Activated T-helper 2 cell treated with anti-CD3 and anti-CD28 coated beads, Interferon-gamma antibody, Interleukin-2, Interleukin-4, amounts not matched to agents 10 μg/mL and 5 μg/mL and 100 μg/mL, durations not matched to agents 14 hours and 24 hours and 36 hours (primary cell): Measurements from ENCODE around the gene RHOF. TPM values are rescaled to one million over a fixed set of nuclear protein-coding genes. Genes with fewer than 3 reads are reported as not detected.
"Not testable (repeated sequence)": the region's sequence is repeated elsewhere in the genome, so short reads cannot be mapped to it uniquely, and the experiment has no call there.

ENCODE experiments used
- DNase-seq: peaks from one replicate; pipeline ENCODE4 v3.0.0; 2021; ENCODE audit warnings: low spot score
- H3K27ac Mint-ChIP-seq: one replicate; pipeline ENCODE4 v1.8.0; 2021; ENCODE audit warnings: mixed read lengths
- H3K27me3 Mint-ChIP-seq: one replicate; pipeline ENCODE4 v1.8.0; 2021; ENCODE audit warnings: low read depth, mixed read lengths
- H3K36me3 Mint-ChIP-seq: one replicate; pipeline ENCODE4 v1.8.0; 2021; ENCODE audit warnings: low read depth, mixed read lengths
- H3K4me1 Mint-ChIP-seq: one replicate; pipeline ENCODE4 v1.8.0; 2021; ENCODE audit warnings: low read depth, mixed read lengths
- H3K4me3 Mint-ChIP-seq: one replicate; pipeline ENCODE4 v1.8.0; 2021; ENCODE audit warnings: low read depth, mild to moderate bottlenecking, moderate library complexity, mixed read lengths
- H3K9me3 Mint-ChIP-seq: one replicate; pipeline ENCODE4 v1.8.0; 2021; ENCODE audit warnings: mixed read lengths
- intact Hi-C: fragments of 100-400 bp; cut with micrococcal nuclease; formaldehyde crosslinking; loops from one replicate; pipeline ENCODE4 v1.15.1; 2023
- total RNA-seq: library from RNA; stranded (reverse); gene quantifications from 2 replicates; pipeline ENCODE4 v1.2.3, GENCODE V29; 2022

Gene RHOF
- total RNA-seq, 1 donor from 2014 or later = 115 TPM

DNA sequence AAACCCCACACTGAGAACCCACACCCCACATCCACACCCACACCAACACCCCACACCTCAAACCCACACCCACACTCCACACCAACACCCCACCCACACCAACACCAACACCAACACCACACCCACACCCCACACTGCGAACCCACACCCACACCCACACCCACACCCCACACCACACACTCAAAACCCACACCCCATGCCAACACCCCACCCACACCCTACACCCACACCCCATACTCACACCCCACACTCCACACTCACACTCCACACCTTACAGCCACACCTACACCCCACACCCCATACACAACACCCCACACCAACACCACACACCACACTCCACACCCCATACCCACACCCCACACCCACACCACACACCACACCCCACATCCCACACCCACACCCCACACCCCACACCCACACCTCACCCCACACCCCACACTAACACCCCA lies 43.0 kb downstream of the RHOF start:
- DNase-seq = no peak
- Mint-ChIP-seq H3K36me3 (peaks cover 15% of the 10 kb centered on the region), H3K9me3 (no peaks in the 10 kb centered on the region), H3K27me3 (no peaks in the 10 kb centered on the region), H3K27ac (no peak overlapping the region), H3K4me3 (no peak overlapping the region), H3K4me1 (peaks cover 3% of the 10 kb centered on the region)
- intact Hi-C loops = no loop called here

DNA sequence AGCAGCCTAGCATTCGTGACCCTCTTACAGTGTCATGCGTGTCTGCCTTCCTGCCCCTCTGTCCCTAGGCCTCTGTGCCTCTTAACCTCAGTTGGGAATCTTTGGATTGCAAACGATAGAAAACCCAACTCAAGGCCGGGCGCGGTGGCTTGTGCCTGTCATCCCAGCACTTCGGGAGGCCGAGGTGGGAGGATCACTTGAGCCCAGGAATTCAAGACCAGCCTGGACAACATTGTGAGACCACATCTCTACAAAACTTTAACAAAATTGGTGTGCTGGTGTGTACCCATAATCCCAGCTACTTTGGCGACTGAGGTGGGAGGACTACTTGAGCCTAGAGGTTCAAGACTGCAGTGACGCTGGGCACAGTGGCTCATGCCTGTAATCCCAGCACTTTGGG lies 44.2 kb downstream of the RHOF start:
- no peak for DNase-seq
- Mint-ChIP-seq H3K4me3 (no peak overlapping the region), H3K4me1 (peaks cover 3% of the 10 kb centered on the region), H3K36me3 (peaks cover 15% of the 10 kb centered on the region), H3K27ac (peak overlapping the region; percentile 11), H3K9me3 (no peaks in the 10 kb centered on the region), H3K27me3 (no peaks in the 10 kb centered on the region)
- intact Hi-C loops = no loop called here

DNA sequence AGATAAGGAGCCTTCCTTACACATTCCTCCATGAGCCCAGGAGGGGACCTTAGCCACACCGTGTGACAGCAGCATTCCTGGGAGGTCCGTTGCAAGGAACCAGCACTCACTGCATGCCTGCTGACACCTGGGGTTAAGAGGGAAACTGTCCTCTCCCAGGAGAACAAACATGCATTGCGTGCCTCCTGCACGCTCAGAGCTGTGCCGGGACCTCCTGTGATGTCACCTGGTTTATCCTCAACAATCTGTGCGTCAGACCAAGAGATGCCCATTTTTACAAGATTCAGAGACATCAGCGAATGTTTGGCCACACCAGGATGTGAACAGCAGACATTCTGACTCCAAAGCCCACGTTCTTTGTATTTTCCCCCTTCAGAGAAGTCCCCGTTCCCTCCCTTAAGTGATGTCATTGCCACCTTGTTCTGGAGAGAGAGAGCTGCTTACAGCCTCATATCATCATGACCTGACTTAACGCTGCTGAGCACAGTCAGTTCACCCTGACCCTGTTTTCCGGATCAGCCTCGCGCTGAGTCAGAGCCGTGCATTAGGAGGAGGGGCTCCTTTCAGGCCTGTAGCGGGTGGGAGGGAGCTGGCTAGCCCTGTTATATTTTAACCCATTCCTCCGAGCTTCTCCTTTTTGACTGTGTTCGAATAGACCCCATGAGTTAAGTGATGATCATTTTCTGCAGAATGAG lies 44.8 kb downstream of the RHOF start:
- Mint-ChIP-seq H3K27ac (peak overlapping the region; percentile 22), H3K36me3 (peaks cover 15% of the 10 kb centered on the region), H3K4me1 (peaks cover 3% of the 10 kb centered on the region), H3K9me3 (no peaks in the 10 kb centered on the region), H3K27me3 (no peaks in the 10 kb centered on the region), H3K4me3 (no peak overlapping the region)
- intact Hi-C loops = no loop called here
- DNase-seq = no peak

DNA sequence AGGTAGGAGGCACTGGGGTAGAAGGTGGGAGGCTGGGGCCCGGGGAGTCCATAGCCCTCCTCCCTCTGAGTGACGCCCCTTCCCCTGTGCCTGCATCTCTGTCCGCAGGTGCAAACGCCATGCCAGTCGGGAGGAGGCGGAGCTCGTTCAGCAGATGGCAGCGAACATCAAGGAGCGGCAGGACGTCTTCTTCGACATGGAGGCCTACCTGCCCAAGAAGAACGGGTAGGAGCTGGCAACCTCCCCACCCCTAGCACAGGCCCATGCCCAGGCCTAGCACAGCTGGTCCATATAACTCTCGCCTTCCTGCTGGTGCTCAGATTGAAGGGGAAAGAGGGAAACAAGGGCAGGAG lies 45.3 kb downstream of the RHOF start:
- Mint-ChIP-seq H3K4me1 (peaks cover 3% of the 10 kb centered on the region), H3K36me3 (peaks cover 15% of the 10 kb centered on the region), H3K9me3 (no peaks in the 10 kb centered on the region), H3K27ac (peak overlapping the region; percentile 22), H3K27me3 (no peaks in the 10 kb centered on the region), H3K4me3 (no peak overlapping the region)
- DNase-seq = no peak
- intact Hi-C loops = no loop called here

DNA sequence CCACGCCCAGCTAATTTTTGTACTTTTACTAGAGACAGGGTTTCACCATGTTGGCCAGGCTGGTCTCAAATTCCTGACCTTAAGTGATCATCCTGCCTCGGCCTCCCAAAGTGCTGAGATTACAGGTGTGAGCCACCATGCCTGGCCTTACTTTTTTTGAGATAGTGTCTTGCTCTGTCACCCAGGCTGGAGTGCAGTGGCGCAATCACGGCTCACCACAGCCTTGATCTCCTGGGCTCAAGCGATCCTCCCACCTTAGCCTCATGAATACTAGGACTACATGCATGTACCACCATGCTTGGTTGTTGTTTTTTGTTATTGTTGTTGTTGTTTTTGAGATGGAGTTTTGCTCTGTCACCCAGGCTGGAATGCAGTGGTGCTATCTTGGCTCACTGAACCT lies 47.9 kb downstream of the RHOF start:
- H3K4me1 Mint-ChIP-seq, H3K9me3 Mint-ChIP-seq, DNase-seq, intact Hi-C loops, H3K27me3 Mint-ChIP-seq, H3K27ac Mint-ChIP-seq, H3K4me3 Mint-ChIP-seq: not testable (repeated sequence)
- peaks cover 12% of the 10 kb centered on the region for H3K36me3 Mint-ChIP-seq

DNA sequence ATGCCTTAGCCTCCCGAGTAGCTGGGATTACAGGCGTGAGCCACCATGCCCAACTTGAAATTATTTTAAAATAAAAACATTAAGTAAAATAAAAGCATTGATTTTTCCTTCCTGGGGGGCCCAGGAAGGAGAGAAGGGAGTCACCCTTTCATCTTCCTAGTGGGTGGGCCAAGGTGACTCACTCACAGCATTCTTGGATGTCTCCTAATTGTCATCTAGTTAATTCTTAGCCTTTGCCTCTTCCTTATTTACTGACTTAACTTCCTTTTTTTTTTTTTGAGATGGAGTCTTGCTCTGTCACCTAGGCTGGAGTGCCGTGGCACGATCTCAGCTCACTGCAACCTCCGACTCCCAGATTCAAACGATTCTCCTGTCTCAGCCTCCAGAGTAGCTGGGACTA lies 51.7 kb downstream of the RHOF start:
- no peak overlapping the region for H3K27ac Mint-ChIP-seq
- no peaks in the 10 kb centered on the region for H3K27me3 Mint-ChIP-seq
- no peaks in the 10 kb centered on the region for H3K9me3 Mint-ChIP-seq
- peaks cover 1% of the 10 kb centered on the region for H3K4me1 Mint-ChIP-seq
- no peak for DNase-seq
- intact Hi-C loops = no loop called here
- H3K36me3 Mint-ChIP-seq = no peaks in the 10 kb centered on the region
- no peak overlapping the region for H3K4me3 Mint-ChIP-seq

DNA sequence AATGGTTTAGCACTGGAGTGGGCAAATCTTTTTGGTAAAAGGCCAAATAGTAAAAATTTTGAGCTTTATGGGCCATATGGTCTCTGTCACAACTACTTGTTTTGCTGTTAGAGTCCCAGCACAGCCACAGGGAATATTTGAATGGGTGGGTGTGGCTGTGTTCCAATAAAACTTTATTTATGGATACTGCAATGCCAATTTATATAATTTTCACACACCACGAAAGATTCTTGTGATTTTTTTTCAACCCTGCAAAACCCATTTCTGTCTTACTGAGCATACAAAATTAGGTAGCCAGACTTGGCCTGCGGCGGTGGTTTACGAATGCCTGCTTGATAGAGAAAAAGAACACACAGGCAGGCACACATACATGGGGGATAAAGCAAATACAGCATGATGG lies 52.6 kb downstream of the RHOF start:
- Mint-ChIP-seq H3K9me3 (no peaks in the 10 kb centered on the region), H3K4me1 (peaks cover 1% of the 10 kb centered on the region), H3K27ac (no peak overlapping the region), H3K27me3 (no peaks in the 10 kb centered on the region), H3K36me3 (no peaks in the 10 kb centered on the region), H3K4me3 (no peak overlapping the region)
- intact Hi-C loops = no loop called here
- DNase-seq = no peak

DNA sequence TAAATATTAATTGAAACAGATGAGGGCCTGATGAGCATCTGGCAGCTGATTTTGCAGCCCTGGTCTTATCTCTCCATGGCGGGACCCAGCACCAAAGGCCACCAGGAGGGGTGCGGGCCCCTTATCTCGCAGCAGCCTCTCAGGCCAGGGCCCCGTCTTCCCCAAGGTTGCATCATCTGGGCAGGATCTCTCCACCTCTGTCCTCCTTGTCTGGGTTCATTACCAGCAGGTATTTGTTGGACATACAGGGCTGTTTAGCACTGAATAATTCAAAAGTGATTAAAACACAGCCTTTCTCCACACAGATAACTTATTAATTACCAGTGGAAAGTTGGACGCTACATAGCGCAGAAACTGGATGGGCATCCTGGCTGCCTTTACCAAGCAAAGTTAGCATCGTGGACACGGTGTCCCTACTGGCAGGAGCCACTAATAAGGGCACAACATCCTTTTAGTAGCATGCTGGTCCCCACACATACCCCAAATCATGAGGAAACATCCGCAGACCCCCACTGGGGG lies 55.1 kb downstream of the RHOF start:
- no peak for DNase-seq
- Mint-ChIP-seq H3K9me3 (no peaks in the 10 kb centered on the region), H3K4me3 (no peak overlapping the region), H3K27ac (no peak overlapping the region), H3K36me3 (no peaks in the 10 kb centered on the region), H3K4me1 (peaks cover 1% of the 10 kb centered on the region), H3K27me3 (no peaks in the 10 kb centered on the region)
- intact Hi-C loops = no loop called here

DNA sequence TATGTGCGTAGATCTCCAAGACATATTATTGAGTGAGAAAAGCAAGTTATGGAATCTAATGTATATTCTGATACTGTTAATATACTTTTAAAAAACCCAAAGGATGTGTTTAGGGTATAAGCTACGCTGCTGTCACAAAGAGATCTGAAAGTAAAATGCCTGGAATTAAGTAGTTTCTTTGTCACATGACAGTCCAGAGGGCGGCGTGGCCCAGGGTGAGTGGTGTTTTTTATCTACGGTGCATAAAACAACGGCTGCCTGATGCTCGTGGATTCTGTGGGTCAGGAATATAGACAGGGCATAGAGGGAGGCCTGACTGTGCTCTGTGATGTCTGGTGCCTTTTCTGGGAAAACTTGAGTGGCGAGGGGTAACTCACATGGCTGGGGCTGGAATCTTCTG lies 59.6 kb downstream of the RHOF start:
- no peak overlapping the region for H3K4me3 Mint-ChIP-seq
- intact Hi-C loops = no loop called here
- no peaks in the 10 kb centered on the region for H3K9me3 Mint-ChIP-seq
- no peaks in the 10 kb centered on the region for H3K27me3 Mint-ChIP-seq
- DNase-seq = no peak
- no peaks in the 10 kb centered on the region for H3K4me1 Mint-ChIP-seq
- no peak overlapping the region for H3K27ac Mint-ChIP-seq
- H3K36me3 Mint-ChIP-seq = no peaks in the 10 kb centered on the region

DNA sequence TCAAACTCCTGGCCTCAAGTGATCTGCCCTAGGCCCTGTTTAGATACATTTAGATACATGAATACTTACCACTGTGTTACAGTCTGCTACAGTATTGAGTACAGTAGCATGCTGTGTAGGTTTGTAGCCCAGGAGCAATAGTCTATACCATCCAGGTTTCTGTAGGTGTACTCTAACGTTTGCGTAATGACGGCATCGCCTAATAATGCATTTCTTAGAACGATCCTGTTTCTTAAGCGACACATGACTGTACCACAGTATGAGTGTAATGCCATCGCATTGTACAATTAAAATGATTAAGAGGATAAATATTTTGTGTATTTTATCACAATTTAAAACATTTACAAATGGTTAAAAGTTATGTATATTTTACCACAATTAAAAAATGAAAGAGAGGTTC lies 62.0 kb downstream of the RHOF start:
- H3K4me1 Mint-ChIP-seq = no peaks in the 10 kb centered on the region
- H3K27ac Mint-ChIP-seq = no peak overlapping the region
- H3K27me3 Mint-ChIP-seq = no peaks in the 10 kb centered on the region
- DNase-seq = no peak
- intact Hi-C loops = no loop called here
- H3K4me3 Mint-ChIP-seq = no peak overlapping the region
- no peaks in the 10 kb centered on the region for H3K36me3 Mint-ChIP-seq
- H3K9me3 Mint-ChIP-seq = no peaks in the 10 kb centered on the region

DNA sequence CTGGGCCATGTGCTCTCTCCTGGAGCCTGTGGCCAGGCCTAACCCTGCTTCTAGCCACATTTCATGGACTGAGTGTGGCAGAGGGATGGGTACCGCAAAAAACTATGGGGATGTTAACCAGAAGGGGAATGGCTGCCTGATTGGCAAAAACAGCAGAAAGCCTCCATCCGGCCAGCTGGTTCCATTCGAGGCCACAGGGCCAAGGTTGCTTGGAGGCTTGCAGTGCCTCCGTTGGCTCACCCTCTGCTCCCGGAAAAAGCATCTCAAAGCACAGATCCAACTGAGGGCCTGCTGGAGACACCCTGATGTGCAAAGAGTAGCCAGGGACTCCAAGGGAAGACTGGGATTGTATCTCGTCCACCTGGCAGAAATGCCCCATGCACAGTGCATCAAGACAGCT lies 64.5 kb downstream of the RHOF start:
- no peaks in the 10 kb centered on the region for H3K36me3 Mint-ChIP-seq
- intact Hi-C loops = no loop called here
- no peaks in the 10 kb centered on the region for H3K9me3 Mint-ChIP-seq
- H3K4me3 Mint-ChIP-seq = no peak overlapping the region
- H3K27me3 Mint-ChIP-seq = no peaks in the 10 kb centered on the region
- DNase-seq = no peak
- H3K4me1 Mint-ChIP-seq = no peaks in the 10 kb centered on the region
- no peak overlapping the region for H3K27ac Mint-ChIP-seq
